GM12878 (cell line): ENCODE data around the gene KRT79. TPM values are rescaled to one million over a fixed set of nuclear protein-coding genes. Genes with fewer than 3 reads are reported as not detected.

ENCODE experiments used
- ATAC-seq: fragments of 200-7000 bp; cut with Tn5 transposase; 3 replicates; pipeline ENCODE4 v1.9.1; 2020; ENCODE audit warnings: mild to moderate bottlenecking, moderate library complexity
- BruUV-seq: library from RNA; stranded (reverse); fragments of 400-500 nt; replicated peaks from 2 replicates; lab custom pipeline; 2021; lab: Mats Ljungman, UMichigan
- CTCF ChIA-PET: fragments of 300-600 bp; sonication (Branson Sonifier 250); formaldehyde crosslinking; extraction: SDS; loops from one replicate; lab custom pipeline; 2021; ENCODE audit warnings: inconsistent platforms; lab: Yijun Ruan, JAX
- POLR2A ChIA-PET: fragments of 350-600 bp; formaldehyde crosslinking; extraction: SDS; loops from one replicate; lab custom pipeline; 2021; ENCODE audit warnings: inconsistent platforms; lab: Charles Lee
- RAD21 ChIA-PET: fragments of 300-600 bp; sonication (Branson Sonifier 250); formaldehyde crosslinking; loops from one replicate; lab custom pipeline; 2023; ENCODE audit warnings: antibody characterized with exemption; ENCODE audit not compliant: unreplicated experiment; lab: Charles Lee
- SMC1A ChIA-PET: fragments of 300-600 bp; sonication (Branson Sonifier 250); formaldehyde crosslinking; loops from one replicate; lab custom pipeline; 2023; ENCODE audit not compliant: unreplicated experiment, uncharacterized antibody; lab: Charles Lee
- DNase-seq: peaks from one replicate; pipeline ENCODE4 v3.0.0-alpha.2; 2011; ENCODE audit warnings: low read depth, low spot score
- FAIRE-seq: peaks from 3 replicates; lab custom pipeline; 2011; peaks lifted over from hg19 to GRCh38; lab: Jason Lieb, UNC
- H2AFZ ChIP-seq: 2 replicates; pipeline ENCODE4 v1.6.0; 2011; ENCODE audit warnings: low read depth, low read length, control low read depth; ENCODE audit not compliant: control insufficient read depth
- H3K27ac ChIP-seq: 2 replicates; pipeline ENCODE4 v1.5.1; 2011; ENCODE audit warnings: control low read depth; ENCODE audit not compliant: control insufficient read depth, insufficient read depth
- H3K27me3 ChIP-seq, 2 experiments: replicated peaks in 1 of 2; 2 replicates each; pipeline versions ENCODE4 v1.6.0 to v1.6.1; 2011; ENCODE audit warnings: low read length in 1 of 2; ENCODE audit not compliant: control insufficient read depth in 2 of 2, insufficient read depth in 2 of 2
- H3K36me3 ChIP-seq, 2 experiments: 2 replicates each; pipeline ENCODE4 v1.5.1; 2011; ENCODE audit warnings: low read length in 1 of 2; ENCODE audit not compliant: control insufficient read depth in 2 of 2, insufficient read depth in 2 of 2
- H3K4me1 ChIP-seq: 2 replicates; pipeline ENCODE4 v1.6.1; 2011; ENCODE audit warnings: mild to moderate bottlenecking, low read length, moderate library complexity, mixed read lengths; ENCODE audit not compliant: control insufficient read depth, insufficient read depth
- H3K4me2 ChIP-seq: 2 replicates; pipeline ENCODE4 v1.6.0; 2011; ENCODE audit warnings: control low read depth; ENCODE audit not compliant: control insufficient read depth, insufficient read depth
- H3K4me3 ChIP-seq: fragments of 200-600 bp; sonication (generic); 2 replicates; pipeline ENCODE4 v1.5.1; 2016
- H3K79me2 ChIP-seq: 2 replicates; pipeline ENCODE4 v1.6.0; 2011; ENCODE audit warnings: low read length; ENCODE audit not compliant: control insufficient read depth, insufficient read depth
- H3K9ac ChIP-seq: 2 replicates; pipeline ENCODE4 v1.8.0; 2011; ENCODE audit warnings: low read length, control low read depth, mixed read lengths; ENCODE audit not compliant: control insufficient read depth, insufficient read depth
- H3K9me3 ChIP-seq: replicated peaks from 3 replicates; pipeline ENCODE4 v1.5.1; 2011; ENCODE audit warnings: mild to moderate bottlenecking, low read length; ENCODE audit not compliant: control insufficient read depth, insufficient read depth
- H4K20me1 ChIP-seq: 2 replicates; pipeline ENCODE4 v1.6.0; 2011; ENCODE audit not compliant: control insufficient read depth, insufficient read depth
- ASH2L ChIP-seq: fragments of 300-600, 200-600 bp; sonication (generic); IDR thresholded peaks from 2 replicates; pipeline ENCODE4 v1.6.1; 2017; ENCODE audit warnings: low read depth, mild to moderate bottlenecking, borderline replicate concordance
- HSF1 ChIP-seq: fragments of 150-350 bp; IDR thresholded peaks from 2 replicates; pipeline ENCODE4 v1.6.1; 2014; ENCODE audit warnings: mild to moderate bottlenecking, low read depth, low read length
- IKZF2 ChIP-seq, 2 experiments: fragments of 450-650 bp; IDR thresholded peaks; 2 replicates each; pipeline ENCODE4 v1.6.1; 2017; ENCODE audit warnings: mild to moderate bottlenecking in 2 of 2, moderate library complexity in 2 of 2
- MTA2 ChIP-seq: fragments of 450-650 bp; IDR thresholded peaks from 2 replicates; pipeline ENCODE4 v1.6.1; 2016; ENCODE audit warnings: low read depth, mild to moderate bottlenecking, moderate library complexity
- PAX5 ChIP-seq: IDR thresholded peaks from 2 replicates; pipeline ENCODE4 v1.6.1; 2011; ENCODE audit warnings: low read depth, low read length, borderline replicate concordance
- RBBP5 ChIP-seq: fragments of 200-600 bp; sonication (generic); conservative IDR thresholded peaks from 2 replicates; pipeline ENCODE4 v1.6.1; 2016
- SMAD1 ChIP-seq: fragments of 450-650 bp; IDR thresholded peaks from 2 replicates; pipeline ENCODE4 v1.6.1; 2018; ENCODE audit warnings: mild to moderate bottlenecking, low read depth; ENCODE audit not compliant: partially characterized antibody
- SREBF2 ChIP-seq: IDR thresholded peaks from 2 replicates; pipeline ENCODE4 v1.6.1; 2012; ENCODE audit warnings: mild to moderate bottlenecking, low read length
- STAT1 ChIP-seq: fragments of 450-650 bp; conservative IDR thresholded peaks from 2 replicates; pipeline ENCODE4 v1.6.1; 2014; ENCODE audit warnings: antibody characterized with exemption, mild to moderate bottlenecking
- ZZZ3 ChIP-seq: IDR thresholded peaks from 2 replicates; pipeline ENCODE4 v1.6.1; 2011; ENCODE audit warnings: low read depth; ENCODE audit not compliant: control insufficient read depth, insufficient read length
- WGBS: methylation state at CpG from one replicate; pipeline ENCODE4 v1.1.6; 2016; ENCODE audit warnings: low lambda C conversion rate; ENCODE audit not compliant: insufficient replicate concordance, insufficient coverage; ENCODE audit errors: missing lambda C conversion rate; 5-methylcytosine and 5-hydroxymethylcytosine counted together
- in situ Hi-C: fragments of 300-500 bp; cut with MboI; formaldehyde crosslinking; loops from 9 replicates; pipeline ENCODE4 v1.14.3; 2018; ENCODE audit warnings: mixed read lengths
- intact Hi-C: fragments of 100-400 bp; cut with micrococcal nuclease; formaldehyde crosslinking; loops from one replicate; pipeline ENCODE4 v1.14.2; 2022; ENCODE audit not compliant: unreplicated experiment
- polyA plus RNA-seq, 11 experiments: library from polyadenylated mRNA; depleted of rRNA in 4 of 11; unstranded in 6 of 11; stranded (reverse) in 5 of 11; fragments of >200 nt; fragmentation: Nextera tagmentation in 4 of 11; fragmentation: Illumina TruSeq in 1 of 11; extraction: Ambion mirVana in 4 of 11; extraction: Trizol in 1 of 11; gene quantifications; 1 replicate in 1 of 11; 2 replicates in 10 of 11; pipeline versions ENCODE4 v1.2.1 to v1.2.3, GENCODE V29; 2011 to 2016; ENCODE audit warnings: inconsistent platforms in 2 of 11, missing spikeins in 2 of 11, low read depth in 1 of 11
- total RNA-seq, 4 experiments: library from RNA; depleted of rRNA in 3 of 4; stranded (reverse); fragments of >200 nt in 3 of 4; fragmentation: Illumina TruSeq in 1 of 4; extraction: Trizol in 1 of 4; gene quantifications; 2 replicates each; pipeline versions ENCODE4 v1.2.1 to v1.2.3, GENCODE V29; 2013 to 2021

Gene KRT79
- total and polyA plus RNA-seq, 10 of the 15 experiments (the other 5 are each of a cell fraction or from before 2014, with no cell fraction given) = 0.03 to 0.09 (median 0.07) TPM; not detected in 7

- BruUV-seq = no TSS peak
- no peak for TF ChIP-seq ASH2L
- no peak for TF ChIP-seq SREBF2
- TF ChIP-seq SMAD1 = no peak
- TF ChIP-seq ZZZ3 = no peak
- TF ChIP-seq RBBP5 = no peak
- TF ChIP-seq HSF1 = no peak
- no peak for TF ChIP-seq STAT1
- TF ChIP-seq IKZF2 (IDR thresholded peaks at IDR 0.05) = no peak
- no peak for TF ChIP-seq MTA2
- TF ChIP-seq PAX5 = no peak
- no peaks in the 10 kb centered on the region for H3K9me3 ChIP-seq
- CTCF ChIA-PET = no interaction called here
- H2AFZ ChIP-seq = no peak overlapping the region
- peaks cover 0 to 5% of the 10 kb centered on the region in 2 experiments; a peak in 2 of 4 replicates for H3K27me3 ChIP-seq
- no peak overlapping the region for H3K4me2 ChIP-seq
- SMC1A ChIA-PET = no interaction called here
- no peak overlapping the region for H3K4me3 ChIP-seq
- no peaks in the 10 kb centered on the region for H3K79me2 ChIP-seq
- H4K20me1 ChIP-seq = no peaks in the 10 kb centered on the region
- 28% methylated on average over 7 of the region's 7 CpGs for WGBS
- POLR2A ChIA-PET = no interaction called here
- ATAC-seq (no peak), FAIRE-seq (no peak), DNase-seq (no peak)
- no peak overlapping the region for H3K27ac ChIP-seq
- intact Hi-C loops = no loop called here
- no peaks in the 10 kb centered on the region for H3K36me3 ChIP-seq
- no peaks in the 10 kb centered on the region for H3K4me1 ChIP-seq
- no peak overlapping the region for H3K9ac ChIP-seq
- in situ Hi-C loops = no loop called here
- RAD21 ChIA-PET = no interaction called here
Measured at GRCh38 chr12:52809166-52809565, 24.9 kb downstream of the KRT79 start.
